ENCODE results near the gene CYBA. TPM values are rescaled to one million over a fixed set of nuclear protein-coding genes. Genes with fewer than 3 reads are reported as not detected.

CYBA gene
- total and polyA plus RNA-seq, 9 of the 15 experiments (the other 6 are each of a cell fraction or from before 2014, with no cell fraction given), result 0.34 to 683 (median 93.0) TPM

DNA sequence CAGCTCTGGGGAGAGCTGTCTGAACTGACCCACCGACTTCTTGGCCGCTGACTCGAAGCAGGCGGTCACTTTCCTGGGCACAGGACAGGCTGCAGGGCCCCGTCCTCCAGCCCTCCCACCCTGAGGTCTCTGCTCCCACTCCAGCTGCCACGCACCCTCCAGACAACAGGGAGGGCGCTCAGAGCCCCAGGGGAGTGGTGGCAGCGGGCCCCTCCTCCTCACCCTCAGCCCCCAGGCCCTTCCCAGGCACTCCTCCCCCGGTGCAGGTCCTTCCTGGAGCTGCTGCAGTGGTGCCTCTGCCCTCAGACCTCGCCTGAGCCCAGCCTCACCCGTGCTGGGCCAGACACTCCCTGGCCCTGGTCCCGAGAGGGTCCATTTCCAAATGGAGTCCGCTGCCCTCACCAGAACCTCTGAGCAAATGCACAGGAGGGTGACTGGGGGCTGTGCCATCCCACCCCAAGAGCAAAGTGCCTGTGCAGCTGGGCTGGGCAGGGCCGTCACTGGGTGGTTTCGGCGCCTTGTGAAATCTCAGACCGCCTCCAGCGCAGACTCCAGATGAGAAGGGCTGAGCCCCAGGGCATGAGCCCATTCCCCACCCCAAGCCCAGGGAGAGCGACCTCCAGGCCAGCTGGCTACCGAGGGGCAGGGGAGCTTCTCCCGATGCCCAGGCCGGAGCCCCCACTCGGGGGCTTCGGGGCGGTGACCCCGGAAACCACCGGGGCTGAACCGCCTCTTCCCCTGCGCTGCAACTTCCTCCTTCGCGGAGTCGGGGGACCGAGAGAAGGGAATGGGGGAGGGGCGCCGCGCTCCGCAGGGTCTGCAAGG, 717 bp downstream of the CYBA start (continued):
- no peak for TF ChIP-seq PRDM10 (IDR thresholded peaks at IDR 0.05; ENCODE audit: partially characterized antibody)
- TF ChIP-seq KAT2B (IDR thresholded peaks at IDR 0.05; ENCODE audit: low read depth, low read length), result no peak
- TF ChIP-seq, protein P1, sequence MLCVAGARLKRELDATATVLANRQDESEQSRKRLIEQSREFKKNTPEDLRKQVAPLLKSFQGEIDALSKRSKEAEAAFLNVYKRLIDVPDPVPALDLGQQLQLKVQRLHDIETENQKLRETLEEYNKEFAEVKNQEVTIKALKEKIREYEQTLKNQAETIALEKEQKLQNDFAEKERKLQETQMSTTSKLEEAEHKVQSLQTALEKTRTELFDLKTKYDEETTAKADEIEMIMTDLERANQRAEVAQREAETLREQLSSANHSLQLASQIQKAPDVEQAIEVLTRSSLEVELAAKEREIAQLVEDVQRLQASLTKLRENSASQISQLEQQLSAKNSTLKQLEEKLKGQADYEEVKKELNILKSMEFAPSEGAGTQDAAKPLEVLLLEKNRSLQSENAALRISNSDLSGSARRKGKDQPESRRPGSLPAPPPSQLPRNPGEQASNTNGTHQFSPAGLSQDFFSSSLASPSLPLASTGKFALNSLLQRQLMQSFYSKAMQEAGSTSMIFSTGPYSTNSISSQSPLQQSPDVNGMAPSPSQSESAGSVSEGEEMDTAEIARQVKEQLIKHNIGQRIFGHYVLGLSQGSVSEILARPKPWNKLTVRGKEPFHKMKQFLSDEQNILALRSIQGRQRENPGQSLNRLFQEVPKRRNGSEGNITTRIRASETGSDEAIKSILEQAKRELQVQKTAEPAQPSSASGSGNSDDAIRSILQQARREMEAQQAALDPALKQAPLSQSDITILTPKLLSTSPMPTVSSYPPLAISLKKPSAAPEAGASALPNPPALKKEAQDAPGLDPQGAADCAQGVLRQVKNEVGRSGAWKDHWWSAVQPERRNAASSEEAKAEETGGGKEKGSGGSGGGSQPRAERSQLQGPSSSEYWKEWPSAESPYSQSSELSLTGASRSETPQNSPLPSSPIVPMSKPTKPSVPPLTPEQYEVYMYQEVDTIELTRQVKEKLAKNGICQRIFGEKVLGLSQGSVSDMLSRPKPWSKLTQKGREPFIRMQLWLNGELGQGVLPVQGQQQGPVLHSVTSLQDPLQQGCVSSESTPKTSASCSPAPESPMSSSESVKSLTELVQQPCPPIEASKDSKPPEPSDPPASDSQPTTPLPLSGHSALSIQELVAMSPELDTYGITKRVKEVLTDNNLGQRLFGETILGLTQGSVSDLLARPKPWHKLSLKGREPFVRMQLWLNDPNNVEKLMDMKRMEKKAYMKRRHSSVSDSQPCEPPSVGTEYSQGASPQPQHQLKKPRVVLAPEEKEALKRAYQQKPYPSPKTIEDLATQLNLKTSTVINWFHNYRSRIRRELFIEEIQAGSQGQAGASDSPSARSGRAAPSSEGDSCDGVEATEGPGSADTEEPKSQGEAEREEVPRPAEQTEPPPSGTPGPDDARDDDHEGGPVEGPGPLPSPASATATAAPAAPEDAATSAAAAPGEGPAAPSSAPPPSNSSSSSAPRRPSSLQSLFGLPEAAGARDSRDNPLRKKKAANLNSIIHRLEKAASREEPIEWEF (CRISPR knock-in tag; IDR thresholded peaks at IDR 0.05), result no peak
- TF ChIP-seq CBFA2T3 (IDR thresholded peaks at IDR 0.05), result no peak
- peak; percentile 64 for TF ChIP-seq CHD1 (IDR thresholded peaks at IDR 0.05; ENCODE audit: low read length)
- TF ChIP-seq ZBTB9 (CRISPR knock-in tag; IDR thresholded peaks at IDR 0.05), result peak; percentile 54; the same call in 1 of the 2 replicates
- no peak for TF ChIP-seq ZNF408 (CRISPR knock-in tag; IDR thresholded peaks at IDR 0.05; ENCODE audit: low read depth)
- no peak for TF ChIP-seq CHAMP1 (IDR thresholded peaks at IDR 0.05)
- TF ChIP-seq ZNF316 (IDR thresholded peaks at IDR 0.05), result no peak
- TF ChIP-seq KLF1 (tag; IDR thresholded peaks at IDR 0.05), result no peak
- peak; percentile 48 for TF ChIP-seq HMGN3 (IDR thresholded peaks at IDR 0.05; ENCODE audit: borderline replicate concordance, extremely low read depth, insufficient read length, low read depth, low read length)
- TF ChIP-seq ZBTB1 (CRISPR knock-in tag; IDR thresholded peaks at IDR 0.05; ENCODE audit: borderline replicate concordance, low read depth), result no peak
- no peak for TF ChIP-seq CBFA2T2 (conservative IDR thresholded peaks at IDR 0.05)
- no peak for TF ChIP-seq ZFPM2 (CRISPR knock-in tag; IDR thresholded peaks at IDR 0.05)
